Measurements from ENCODE around the gene NTF4.

The NTF4 gene, protein sequence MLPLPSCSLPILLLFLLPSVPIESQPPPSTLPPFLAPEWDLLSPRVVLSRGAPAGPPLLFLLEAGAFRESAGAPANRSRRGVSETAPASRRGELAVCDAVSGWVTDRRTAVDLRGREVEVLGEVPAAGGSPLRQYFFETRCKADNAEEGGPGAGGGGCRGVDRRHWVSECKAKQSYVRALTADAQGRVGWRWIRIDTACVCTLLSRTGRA

GRCh38 chr19:49064768-49065611, at the start of gene NTF4:
TSS of gene NTF4 (minus strand) at chr19:49064818. CDS start at chr19:49061997, 2,821 bp downstream.
- DNase-seq (ENCODE audit: low spot score) = no peak

- peak; percentile 68 for DNase-seq (ENCODE audit: low spot score)
These were observed 49.4 kb upstream of the NTF4 start, which contains the start of gene LIN7B for GRCh38 chr19:49113762-49114629. TSS of gene LIN7B (plus strand) at chr19:49114370. CDS start at chr19:49114405, 35 bp downstream.

DNA sequence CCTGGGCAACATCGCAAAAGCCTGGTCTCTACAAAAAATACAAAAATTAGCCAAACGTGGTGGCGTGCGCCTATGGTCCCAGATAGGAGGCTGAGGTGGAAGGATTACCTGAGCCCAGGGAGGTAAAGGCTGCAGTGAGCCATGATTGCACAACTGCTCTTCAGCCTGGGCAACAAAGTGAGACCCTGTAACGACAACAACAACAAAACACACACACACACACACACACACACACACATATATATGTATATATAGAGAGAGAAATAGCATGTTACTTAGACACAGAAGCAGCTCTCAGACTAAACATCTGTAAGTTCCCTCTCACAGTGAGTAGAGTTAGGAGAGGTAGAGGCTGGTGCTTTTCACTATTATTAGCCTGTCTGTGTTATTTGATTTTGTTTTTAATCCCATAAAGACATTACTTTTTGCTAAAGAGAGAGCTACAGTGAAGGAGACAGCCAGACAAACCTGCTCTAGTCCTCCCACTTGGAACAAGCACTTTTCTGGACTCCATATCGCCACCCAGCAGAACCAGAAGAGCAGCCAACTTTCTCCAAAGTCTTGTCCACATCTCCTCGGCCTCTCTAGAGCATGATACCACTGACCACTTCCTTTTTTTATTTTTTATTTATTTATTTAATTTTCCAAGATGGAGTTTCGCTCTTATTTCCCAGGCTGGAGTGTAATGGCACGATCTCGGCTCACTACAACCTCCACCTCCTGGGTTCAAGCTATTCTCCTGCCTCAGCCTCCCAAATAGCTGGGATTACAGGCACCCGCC, 46.8 kb upstream of the NTF4 start:
- no peak for DNase-seq (ENCODE audit: low spot score)

GRCh38 chr19:49110567-49110966, 45.9 kb upstream of the NTF4 start:
- DNase-seq (ENCODE audit: low spot score) = no peak

GRCh38 chr19:49109569-49110233, 45.1 kb upstream of the NTF4 start:
- DNase-seq (ENCODE audit: low spot score) = no peak

GRCh38 chr19:49109051-49109450, 44.4 kb upstream of the NTF4 start:
- DNase-seq (ENCODE audit: low spot score) = no peak

- no peak for DNase-seq (ENCODE audit: low spot score)
These were observed 43.2 kb upstream of the NTF4 start for GRCh38 chr19:49107625-49108459.

- DNase-seq (ENCODE audit: low spot score) = peak; percentile 63
These were observed 42.1 kb upstream of the NTF4 start for GRCh38 chr19:49106648-49107135.

- DNase-seq (ENCODE audit: low spot score) = no peak
These were observed 39.7 kb upstream of the NTF4 start for GRCh38 chr19:49104229-49104864.

DNA sequence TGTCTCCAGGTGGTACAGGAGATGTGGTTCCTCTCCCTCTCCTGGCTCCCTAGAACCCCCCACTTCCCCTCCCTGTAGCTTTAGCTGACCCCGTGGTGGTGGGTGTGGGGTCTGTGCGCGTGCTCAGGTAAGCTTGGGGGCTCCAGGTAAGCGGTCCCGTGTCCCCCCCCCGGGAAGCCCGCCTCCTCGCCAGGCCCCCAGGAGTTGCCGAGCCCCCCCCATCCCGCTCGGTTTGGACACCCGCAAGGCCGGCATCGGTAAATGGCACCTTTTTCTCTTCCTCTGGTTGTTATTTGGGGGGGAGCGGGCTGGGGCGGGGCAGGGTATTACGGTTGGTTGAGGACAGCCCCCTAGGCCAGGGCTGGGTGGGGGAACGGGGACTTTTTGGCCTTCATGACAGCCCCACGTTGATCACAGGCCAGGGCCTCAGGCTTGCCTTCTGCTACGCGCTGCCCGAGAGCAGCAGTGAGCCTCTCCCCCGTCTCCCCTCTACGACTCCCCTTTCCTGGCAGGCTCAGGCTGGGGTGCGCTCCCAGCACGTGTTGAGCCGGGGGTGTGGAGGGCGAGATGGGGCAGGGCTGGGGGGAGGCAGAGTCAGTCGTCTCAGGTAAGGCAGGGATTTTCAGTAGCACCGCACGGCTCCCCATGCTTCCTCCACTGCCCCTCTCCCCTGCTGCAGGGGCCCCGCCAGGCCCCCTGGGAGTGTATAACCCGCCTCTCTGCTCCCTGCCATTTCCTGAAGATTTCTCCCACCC, 38.9 kb upstream of the NTF4 start:
- no peak for DNase-seq (ENCODE audit: low spot score)

- no peak for DNase-seq (ENCODE audit: low spot score)
These were observed 37.7 kb upstream of the NTF4 start for GRCh38 chr19:49102303-49102702.

- DNase-seq (ENCODE audit: low spot score) = no peak
These were observed 36.5 kb upstream of the NTF4 start for GRCh38 chr19:49101160-49101559.

- DNase-seq (ENCODE audit: low spot score) = no peak
These were observed 34.2 kb upstream of the NTF4 start for GRCh38 chr19:49098795-49099194.

GRCh38 chr19:49097453-49098288, 33.1 kb upstream of the NTF4 start:
- DNase-seq (ENCODE audit: low spot score) = peak; percentile 80

- DNase-seq (ENCODE audit: low spot score) = no peak
These were observed 30.2 kb upstream of the NTF4 start for GRCh38 chr19:49094505-49095482.

- DNase-seq (ENCODE audit: low spot score) = no peak
These were observed 28.1 kb upstream of the NTF4 start for GRCh38 chr19:49092686-49093085.
